GM18508 (cell line): ENCODE measurements around the gene RPRD1A.
"Not testable (repeated sequence)": the region's sequence is repeated elsewhere in the genome, so short reads cannot be mapped to it uniquely, and the experiment has no call there.

Experiments used
- ATAC-seq: cut with Tn5 transposase; IDR thresholded peaks from one replicate; pipeline ENCODE4 v1.9.1; 2021; ENCODE audit warnings: moderate number of reproducible peaks; ENCODE audit not compliant: insufficient read depth, unreplicated experiment

The RPRD1A gene, protein sequence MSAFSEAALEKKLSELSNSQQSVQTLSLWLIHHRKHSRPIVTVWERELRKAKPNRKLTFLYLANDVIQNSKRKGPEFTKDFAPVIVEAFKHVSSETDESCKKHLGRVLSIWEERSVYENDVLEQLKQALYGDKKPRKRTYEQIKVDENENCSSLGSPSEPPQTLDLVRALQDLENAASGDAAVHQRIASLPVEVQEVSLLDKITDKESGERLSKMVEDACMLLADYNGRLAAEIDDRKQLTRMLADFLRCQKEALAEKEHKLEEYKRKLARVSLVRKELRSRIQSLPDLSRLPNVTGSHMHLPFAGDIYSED

DNA sequence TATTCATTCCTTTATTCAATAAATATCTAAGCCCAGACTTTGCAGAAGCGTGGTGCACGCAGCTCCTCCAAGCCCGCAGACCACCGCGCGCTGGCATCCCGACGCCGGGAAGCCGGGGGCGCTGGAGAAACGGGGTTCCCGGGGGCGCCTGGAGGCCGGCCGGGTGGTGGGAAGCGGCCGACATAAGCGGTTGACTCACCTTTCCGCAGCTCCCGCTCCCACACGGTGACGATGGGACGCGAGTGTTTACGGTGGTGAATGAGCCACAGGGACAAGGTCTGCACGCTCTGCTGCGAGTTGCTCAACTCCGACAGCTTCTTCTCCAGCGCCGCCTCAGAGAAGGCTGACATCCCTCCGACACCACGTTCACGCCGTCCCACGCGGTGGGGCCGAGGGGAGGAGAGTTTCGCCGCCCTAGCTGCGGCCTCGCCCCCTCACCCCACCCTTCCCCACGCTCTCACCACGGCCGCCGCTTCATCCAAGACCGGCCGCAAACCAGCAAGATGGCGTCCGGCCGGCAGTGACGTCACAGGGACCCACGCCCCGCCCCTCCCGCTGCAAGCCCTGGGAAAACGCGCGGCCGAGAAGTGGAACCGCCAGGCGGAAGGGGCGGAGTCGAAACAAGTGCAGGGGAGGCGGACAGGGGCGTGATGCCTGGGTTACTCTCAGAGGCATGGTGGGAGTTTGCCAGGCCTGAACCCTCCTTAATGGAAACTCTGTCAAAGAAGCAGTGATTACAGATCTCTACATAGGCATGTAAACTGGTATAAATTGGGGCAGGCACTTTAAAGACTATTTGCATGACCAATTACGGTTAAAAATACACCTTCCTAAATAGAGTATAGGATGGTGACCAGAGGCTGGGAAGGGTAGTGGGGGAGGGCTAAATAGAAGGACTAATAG, at the start of gene RPRD1A:
Gene RPRD1A, minus strand, starts transcription at position 505 of the 903 bp plus-strand sequence. Its CDS starts 155 bp downstream, at position 350.
- ATAC-seq = peak; percentile 81

- not testable (repeated sequence) for ATAC-seq
Observed at GRCh38 chr18:36116771-36117170, 49.4 kb upstream of the RPRD1A start.

DNA sequence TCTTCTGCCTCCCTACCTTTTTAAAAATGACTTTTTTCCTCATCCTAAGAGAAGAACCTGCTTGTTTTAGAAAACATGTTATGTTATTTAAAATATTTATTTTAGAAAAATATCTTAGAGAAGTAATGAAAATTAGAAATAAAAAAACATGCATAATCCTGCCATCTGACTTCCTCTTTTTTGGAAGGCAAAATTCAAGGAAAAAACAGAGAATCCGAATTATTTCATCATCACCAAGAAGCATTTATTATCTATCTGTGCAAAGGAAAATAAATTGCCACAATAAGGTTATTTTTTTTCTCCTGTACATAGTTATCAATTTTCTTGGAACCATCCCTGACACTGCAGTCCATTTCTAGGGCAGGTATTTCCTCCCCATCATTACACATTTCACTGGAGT, 47.4 kb upstream of the RPRD1A start:
- no peak for ATAC-seq

DNA sequence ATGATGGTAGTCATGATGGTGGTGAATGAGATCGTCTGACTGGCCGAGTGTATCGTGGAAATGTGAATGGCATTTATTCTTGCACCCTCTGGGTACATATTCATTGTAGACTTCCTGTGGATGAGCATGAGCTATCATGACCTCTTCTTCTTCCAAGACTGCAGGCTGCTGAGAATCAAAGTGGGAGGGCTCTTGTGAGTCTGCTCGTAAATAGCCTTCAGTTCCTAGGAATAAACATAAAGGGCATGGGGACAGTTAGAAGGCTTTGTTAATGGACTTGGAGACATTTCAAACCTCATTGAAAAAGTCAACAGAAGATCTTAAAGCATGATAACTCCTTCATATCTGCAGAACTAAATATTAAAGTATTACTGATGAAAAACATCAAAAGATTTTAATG, 46.9 kb upstream of the RPRD1A start:
- ATAC-seq = no peak

- ATAC-seq = no peak
Observed at GRCh38 chr18:36112302-36112701, 44.9 kb upstream of the RPRD1A start.

DNA sequence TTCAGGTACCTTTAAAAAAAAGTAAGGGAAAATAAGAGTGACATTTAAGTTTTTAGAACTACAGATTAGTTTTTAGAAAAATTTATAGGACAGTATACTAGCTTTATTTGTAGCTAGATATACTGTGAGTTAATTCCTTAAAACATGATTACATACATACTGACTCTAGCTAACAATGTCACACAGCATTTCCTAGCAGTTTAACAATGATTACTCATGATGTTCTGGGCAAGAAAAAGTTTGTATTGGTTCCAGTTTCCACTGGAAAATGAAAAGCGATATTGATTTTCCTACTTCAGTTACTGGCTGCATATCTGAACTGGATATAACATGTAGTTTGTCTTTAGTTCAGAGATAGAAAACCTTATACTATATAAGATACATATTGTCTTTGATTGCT, 42.4 kb upstream of the RPRD1A start:
- ATAC-seq = no peak

DNA sequence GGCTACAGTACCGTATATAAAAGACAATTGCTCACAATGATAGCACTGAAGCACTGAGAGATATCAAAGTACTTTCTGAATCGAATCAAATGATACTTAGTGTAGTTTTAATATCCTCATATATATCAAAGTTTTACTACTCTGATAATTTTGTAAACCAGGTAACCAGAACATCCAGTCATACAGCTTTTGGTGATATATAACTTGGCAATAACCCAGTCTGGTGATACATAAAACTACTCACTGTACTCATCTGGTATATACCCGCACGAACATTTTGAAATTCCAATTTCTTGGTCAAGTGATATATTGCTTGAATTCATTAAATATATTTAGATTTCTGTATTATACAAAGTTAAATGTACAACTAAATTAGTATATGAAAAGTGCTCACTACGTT, 41.2 kb upstream of the RPRD1A start:
- ATAC-seq = no peak

- ATAC-seq = no peak
Observed at GRCh38 chr18:36108196-36108595, 40.8 kb upstream of the RPRD1A start.

GRCh38 chr18:36107477-36107876, 40.1 kb upstream of the RPRD1A start:
- no peak for ATAC-seq

GRCh38 chr18:36104749-36105148, 37.4 kb upstream of the RPRD1A start:
- ATAC-seq = no peak

DNA sequence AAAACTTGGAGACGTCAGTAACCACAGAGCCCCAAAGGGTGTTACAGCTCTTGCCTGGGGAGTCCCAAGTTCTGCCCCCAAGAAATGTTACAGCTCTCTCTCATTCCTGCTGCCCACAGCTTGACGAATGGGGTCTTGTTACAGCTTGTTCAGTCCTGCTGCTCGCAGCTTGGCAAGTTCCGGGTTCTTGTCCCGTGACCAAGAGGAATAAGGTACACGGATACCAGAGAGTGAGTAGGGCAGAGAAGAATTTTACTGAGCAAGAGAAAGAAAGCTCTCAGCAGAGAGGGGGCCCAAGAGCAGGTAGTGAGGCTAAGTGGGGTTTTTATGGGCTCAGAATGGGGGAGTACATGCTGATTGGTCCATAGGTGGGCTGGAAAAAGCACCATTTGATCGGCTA, 34.6 kb upstream of the RPRD1A start:
- ATAC-seq = no peak

DNA sequence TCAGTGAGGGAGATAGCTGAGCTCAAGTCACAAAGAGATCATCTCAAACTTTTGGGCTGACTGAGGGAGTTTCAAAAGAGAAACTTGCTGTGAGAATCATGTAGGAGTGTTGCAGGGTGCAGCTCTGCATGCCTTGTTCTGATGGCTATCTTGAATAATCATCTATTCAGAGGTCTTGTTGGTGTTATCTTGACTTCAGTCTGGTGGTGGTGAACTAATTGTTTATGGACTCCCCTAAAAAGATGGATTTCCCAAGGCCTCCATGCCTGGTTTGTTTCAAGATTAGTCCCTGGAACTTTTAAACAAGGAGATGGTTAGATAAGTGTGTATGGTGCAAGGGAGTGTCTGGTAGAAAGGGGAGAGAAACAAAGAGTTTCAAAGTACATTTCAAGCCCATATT, 32.0 kb upstream of the RPRD1A start:
- ATAC-seq = no peak

DNA sequence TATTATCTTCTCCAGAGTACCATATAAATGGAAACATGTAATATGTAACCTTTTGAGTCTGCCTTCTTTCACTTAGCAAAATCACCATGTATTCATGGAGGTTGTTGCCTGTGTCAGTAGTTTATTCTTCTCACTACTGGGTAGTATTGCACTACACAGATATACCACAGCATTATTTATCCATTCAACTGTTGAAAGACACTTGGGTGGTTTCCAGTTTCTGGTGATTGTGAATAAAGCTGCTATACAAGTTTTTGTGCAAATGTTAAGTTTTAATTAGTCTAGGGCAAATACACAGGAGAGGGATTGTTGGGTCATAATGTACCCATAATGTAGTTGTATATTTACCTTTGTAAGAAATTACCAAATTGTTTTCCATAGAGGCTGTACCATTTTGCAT, 29.6 kb upstream of the RPRD1A start:
- ATAC-seq = no peak

DNA sequence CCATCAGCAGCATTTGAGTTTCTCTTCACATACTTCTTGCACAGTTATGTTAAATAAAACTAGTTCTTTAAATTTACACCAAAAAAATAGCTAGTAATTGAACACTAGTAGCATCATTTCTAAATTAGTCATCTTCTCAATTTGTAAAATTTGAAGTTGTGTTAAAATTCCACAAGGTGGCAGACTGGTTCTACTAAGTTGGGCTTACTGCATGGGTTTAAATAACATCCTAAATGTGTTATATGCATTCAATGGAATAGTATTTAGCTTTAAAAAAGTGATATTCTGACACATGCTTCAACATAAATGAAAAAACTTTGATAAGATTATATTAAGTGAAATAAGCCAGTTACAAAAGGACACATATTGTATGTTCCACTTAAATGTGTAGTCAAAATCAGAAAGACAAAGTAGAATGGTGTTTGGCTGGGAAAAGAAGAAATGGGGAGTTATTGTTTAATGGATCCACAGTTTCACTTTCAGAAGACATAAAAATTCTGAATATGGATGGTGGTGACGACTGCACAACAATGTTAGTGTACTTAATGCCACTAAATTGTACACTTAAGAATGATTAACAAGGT, 28.7 kb upstream of the RPRD1A start:
- no peak for ATAC-seq

DNA sequence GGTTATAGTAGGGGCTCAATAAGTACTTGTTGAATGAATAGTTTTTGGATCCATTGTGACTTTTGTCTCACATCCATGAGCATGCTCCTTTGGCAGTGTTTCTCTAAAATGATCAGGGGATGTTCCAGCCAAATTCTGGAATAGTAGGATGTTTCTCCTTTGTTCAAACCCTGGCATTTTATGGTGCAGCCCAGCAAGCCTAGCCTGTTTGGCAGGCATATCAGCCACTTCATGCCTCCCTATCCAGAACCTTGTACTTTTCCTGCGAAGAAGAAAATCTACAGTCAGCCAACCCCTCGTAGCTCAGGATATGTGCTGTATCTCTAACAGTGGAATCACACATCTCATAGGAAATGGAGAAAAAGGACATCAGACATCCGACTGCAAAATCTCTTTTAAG, 27.1 kb upstream of the RPRD1A start:
- ATAC-seq = no peak

DNA sequence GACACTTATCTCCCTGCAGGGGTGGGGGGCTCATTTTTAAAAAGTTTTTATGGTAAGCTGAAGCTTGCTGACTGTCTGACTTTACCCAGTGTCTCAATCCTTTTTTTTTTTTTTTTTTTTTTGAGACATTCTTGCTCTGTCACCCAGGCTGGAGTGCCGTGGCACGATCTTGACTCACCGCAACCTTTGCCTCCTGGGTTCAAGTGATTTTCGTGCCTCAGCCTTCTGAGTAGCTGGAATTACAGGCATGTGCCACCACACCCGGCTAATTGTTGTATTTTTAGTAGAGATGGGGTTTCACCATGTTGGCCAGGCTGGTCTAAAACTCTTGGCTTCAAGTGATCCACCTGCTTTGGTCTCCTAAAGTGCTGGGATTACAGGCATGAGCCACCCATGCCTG, 24.8 kb upstream of the RPRD1A start:
- not testable (repeated sequence) for ATAC-seq

GRCh38 chr18:36089001-36089400, 21.6 kb upstream of the RPRD1A start:
- ATAC-seq = no peak

DNA sequence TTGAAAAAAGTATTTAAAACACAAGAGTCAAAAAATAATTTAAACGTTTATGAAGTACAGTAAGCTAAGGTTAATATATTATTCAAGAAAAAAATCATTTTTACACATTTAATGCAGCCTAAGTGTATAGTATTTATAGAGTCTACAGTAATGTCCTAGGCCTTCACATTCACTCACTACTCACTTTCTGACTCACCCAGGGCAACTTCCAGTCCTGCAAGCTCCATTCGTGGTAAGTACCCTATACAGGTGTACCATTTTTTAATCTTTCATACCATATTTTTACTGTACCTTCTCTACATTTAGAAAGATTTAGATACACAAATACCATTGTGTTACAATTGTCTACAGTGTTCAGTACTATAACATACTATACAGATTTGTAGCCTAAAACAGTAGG, 20.9 kb upstream of the RPRD1A start:
- ATAC-seq = no peak

DNA sequence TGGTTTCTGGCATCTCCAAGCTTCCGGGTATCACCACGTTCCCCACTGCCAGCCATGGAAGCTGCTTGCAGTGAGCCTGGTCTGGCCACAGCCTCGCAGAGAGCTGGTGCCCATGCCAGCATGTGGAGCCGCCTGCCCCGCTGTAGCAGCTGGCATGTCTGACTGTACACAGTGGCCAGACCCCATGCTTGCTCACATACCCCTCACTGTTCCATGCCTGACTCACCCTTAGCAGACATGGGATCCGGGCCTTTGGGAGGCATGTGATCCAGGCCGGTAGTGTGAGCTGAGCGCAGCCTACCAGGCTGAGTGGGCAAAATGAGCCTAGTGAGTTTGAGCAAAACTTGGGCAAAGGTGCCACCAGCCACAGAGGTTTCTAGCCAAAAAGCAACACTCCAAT, 18.8 kb upstream of the RPRD1A start:
- no peak for ATAC-seq

GRCh38 chr18:36085195-36085594, 17.8 kb upstream of the RPRD1A start:
- ATAC-seq = no peak

GRCh38 chr18:36083729-36084128, 16.4 kb upstream of the RPRD1A start:
- no peak for ATAC-seq
